ENCODE data around the gene MYH9. TPM values are rescaled to one million over a fixed set of nuclear protein-coding genes. Genes with fewer than 3 reads are reported as not detected.

The MYH9 gene
- polyA plus RNA-seq, 1 of the 3 experiments (the other 2 are of a cell fraction), result 303 TPM

GRCh38 chr22:36368359-36368983 lies 19.3 kb downstream of the MYH9 start (continued):
- TF ChIP-seq USF1 (IDR thresholded peaks at IDR 0.05; ENCODE audit: borderline replicate concordance, low read depth), result no peak
- peak; percentile 52 for TF ChIP-seq RAD21 (IDR thresholded peaks at IDR 0.05; ENCODE audit: low read length)
- peak; percentile 15; the same call in 1 of the 2 replicates for TF ChIP-seq SMC3 (IDR thresholded peaks at IDR 0.05; ENCODE audit: low read depth, low read length)
- peak; percentile 63; the same call in 1 of the 2 replicates for TF ChIP-seq REST (IDR thresholded peaks at IDR 0.05; ENCODE audit: low read depth, low read length)
- peak; percentile 81 for TF ChIP-seq GATA2 (CRISPR knock-in tag; IDR thresholded peaks at IDR 0.05)
- TF ChIP-seq ELF1 (IDR thresholded peaks at IDR 0.05), result peak; percentile 82

- H3K4me3 ChIP-seq (ENCODE audit: low read depth in 2 of 2, low read length in 1 of 2), result no peak overlapping the region
- peak overlapping the region; percentile 62 to 84 for H3K27ac ChIP-seq (ENCODE audit: low read depth in 2 of 2, low read length in 1 of 2)
- H3K79me2 ChIP-seq (ENCODE audit: insufficient read depth), result peaks cover 100% of the 10 kb centered on the region
- peaks cover 61 to 93% of the 10 kb centered on the region in 2 experiments for H3K4me1 ChIP-seq (ENCODE audit: control insufficient read depth in 1 of 2, insufficient read depth in 2 of 2, low read depth in 1 of 2, low read length in 1 of 2)
- H4K20me1 ChIP-seq (ENCODE audit: insufficient read depth), result peaks cover 100% of the 10 kb centered on the region
- H3F3A ChIP-seq (replicated peaks; ENCODE audit: insufficient read depth), result peaks cover 70% of the 10 kb centered on the region
- no peaks in the 10 kb centered on the region for H3K9me2 ChIP-seq
- peak overlapping the region; percentile 76 for H3K4me2 ChIP-seq
- ChIA-PET POLR2A (no interaction called here), CTCF (interaction anchor here (0.6 to 1.2 kb wide), 4 partner anchors 11 to 103 kb away, joined by 3 to 4 read pairs (median 3); no protein-coding TSS in a partner anchor)
- H3K27me3 ChIP-seq (ENCODE audit: insufficient read depth), result no peaks in the 10 kb centered on the region
- DNase-seq, result no peak
- 49% methylated on average over 5 of the region's 7 CpGs for WGBS (ENCODE audit: low lambda C conversion rate)
- H3K36me3 ChIP-seq (replicated peaks in 1 of 2; ENCODE audit: control insufficient read depth in 1 of 2, insufficient read depth in 2 of 2, low read length in 1 of 2), result peaks cover 6 to 8% of the 10 kb centered on the region in 2 experiments
- no peak overlapping the region for H2AFZ ChIP-seq (ENCODE audit: low read depth)
- H3K9me3 ChIP-seq, result no peaks in the 10 kb centered on the region
- H3K9ac ChIP-seq, result no peak overlapping the region; the same call in 1 of the 2 replicates
- TF ChIP-seq NFIC (IDR thresholded peaks at IDR 0.05; ENCODE audit: borderline replicate concordance) (no peak), NRF1 (IDR thresholded peaks at IDR 0.05; ENCODE audit: low read depth, low read length) (no peak), FOSL2 (IDR thresholded peaks at IDR 0.05; ENCODE audit: borderline replicate concordance, low read depth) (no peak), FOXJ3 (CRISPR knock-in tag; IDR thresholded peaks at IDR 0.05) (no peak), SMC3 (IDR thresholded peaks at IDR 0.05; ENCODE audit: low read depth, low read length) (no peak), MAX (IDR thresholded peaks at IDR 0.05; ENCODE audit: low read depth) (no peak), USF1 (IDR thresholded peaks at IDR 0.05; ENCODE audit: borderline replicate concordance, low read depth) (no peak), GATA2 (CRISPR knock-in tag; IDR thresholded peaks at IDR 0.05) (no peak), RAD21 (IDR thresholded peaks at IDR 0.05; ENCODE audit: low read length) (no peak), MEF2A (IDR thresholded peaks at IDR 0.05; ENCODE audit: borderline replicate concordance, low read depth) (no peak), CHD2 (IDR thresholded peaks at IDR 0.05; ENCODE audit: low read length, partially characterized antibody) (no peak), FOXM1 (IDR thresholded peaks at IDR 0.05; ENCODE audit: low read depth) (no peak), IRF3 (IDR thresholded peaks at IDR 0.05; ENCODE audit: low read depth, low read length) (no peak), REST (IDR thresholded peaks at IDR 0.05; ENCODE audit: low read depth, low read length) (no peak), CTCF (IDR thresholded peaks at IDR 0.05) (no peak)
Measured at GRCh38 chr22:36367479-36367878, 20.3 kb downstream of the MYH9 start.

Measured in SK-N-SH (cell line).